Measurements from ENCODE around the gene KIAA0586. TPM values are rescaled to one million over a fixed set of nuclear protein-coding genes. Genes with fewer than 3 reads are reported as not detected.

The KIAA0586 gene
- total and polyA plus RNA-seq, 2 of the 13 experiments (the other 11 are each of a cell fraction or from before 2014, with no cell fraction given), result 12.6 to 25.2 TPM

- no peak; the same call in 1 of the 2 replicates for TF ChIP-seq HINFP (CRISPR knock-in tag; IDR thresholded peaks at IDR 0.05; ENCODE audit: low read depth)
- no peak for TF ChIP-seq TEF (CRISPR knock-in tag; IDR thresholded peaks at IDR 0.05)
- TF ChIP-seq ZNF709 (CRISPR knock-in tag; IDR thresholded peaks at IDR 0.05), result 0 out of 2 replicates have a peak, but pooled peaks have one; percentile 16
- TF ChIP-seq ZNF747 (CRISPR knock-in tag; IDR thresholded peaks at IDR 0.05; ENCODE audit: borderline replicate concordance), result peak; percentile 47; the same call in 1 of the 2 replicates
- TF ChIP-seq USF2 (IDR thresholded peaks at IDR 0.05; ENCODE audit: low read depth, low read length), result peak; percentile 58
- peak; percentile 81; the same call in 1 of the 2 replicates for TF ChIP-seq USF2 (CRISPR knock-in tag; IDR thresholded peaks at IDR 0.05; ENCODE audit: borderline replicate concordance)
- TF ChIP-seq THAP9 (CRISPR knock-in tag; IDR thresholded peaks at IDR 0.05; ENCODE audit: borderline replicate concordance), result 0 out of 2 replicates have a peak, but pooled peaks have one; percentile 13
- peak; percentile 82 for TF ChIP-seq ZFY (CRISPR knock-in tag; IDR thresholded peaks at IDR 0.05)
- TF ChIP-seq CERS6 (CRISPR knock-in tag; IDR thresholded peaks at IDR 0.05), result no peak
- TF ChIP-seq ZNF501 (CRISPR knock-in tag; IDR thresholded peaks at IDR 0.05), result peak; percentile 63; the same call in 1 of the 2 replicates
- no peak for TF ChIP-seq ZNF496 (CRISPR knock-in tag; IDR thresholded peaks at IDR 0.05; ENCODE audit: insufficient replicate concordance)
- peak; percentile 71; the same call in 1 of the 2 replicates for TF ChIP-seq ZNF691 (CRISPR knock-in tag; IDR thresholded peaks at IDR 0.05; ENCODE audit: borderline replicate concordance, low read depth)
- no peak for TF ChIP-seq SCMH1 (CRISPR knock-in tag; IDR thresholded peaks at IDR 0.05; ENCODE audit: borderline replicate concordance)
- peak; percentile 93; the same call in 2 of the 3 replicates for TF ChIP-seq MXI1 (IDR thresholded peaks at IDR 0.05; ENCODE audit: borderline replicate concordance, low read depth, low read length)
- TF ChIP-seq ZNF441 (CRISPR knock-in tag; IDR thresholded peaks at IDR 0.05; ENCODE audit: borderline replicate concordance), result no peak; the same call in 1 of the 2 replicates
- TF ChIP-seq CBX1 (IDR thresholded peaks at IDR 0.05; ENCODE audit: low read depth), result no peak
- no peak for TF ChIP-seq RCOR2 (CRISPR knock-in tag; IDR thresholded peaks at IDR 0.05)
- TF ChIP-seq ZBTB37 (CRISPR knock-in tag; IDR thresholded peaks at IDR 0.05), result no peak
Observed at GRCh38 chr14:58426670-58427280, 744 bp upstream of the KIAA0586 start (continued).

Measured in HepG2 (cell line).